ENCODE results near the gene ST6GAL1. TPM values are rescaled to one million over a fixed set of nuclear protein-coding genes. Genes with fewer than 3 reads are reported as not detected.
A peak's percentile ranks its signal among the peaks of the same experiment; 100 is the strongest.

Gene ST6GAL1
- total and polyA plus RNA-seq, 2 experiments from 2014 or later = 64.3 to 123 TPM

DNA sequence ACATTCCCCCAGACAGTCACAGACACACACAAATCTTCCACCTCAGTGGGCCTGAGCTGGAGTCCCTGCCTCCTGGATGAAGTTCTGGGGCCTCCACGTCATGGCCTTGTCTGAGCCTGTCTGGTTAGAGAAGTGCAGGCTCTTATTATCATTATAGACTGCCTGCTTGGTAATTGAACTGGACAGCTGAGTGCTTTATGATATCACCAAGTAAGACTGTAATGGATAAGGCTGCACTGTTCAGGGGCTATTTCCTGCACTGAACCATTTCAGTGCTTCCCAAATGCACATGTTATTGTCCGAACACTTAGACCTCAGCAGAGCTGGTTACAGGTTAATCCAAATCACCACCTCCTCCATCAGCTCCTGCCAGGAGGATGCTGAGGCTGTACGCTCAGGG is 8.7 kb upstream of the ST6GAL1 start:
- Histone ChIP-seq H3K9me3 (ENCODE audit: low read depth) (no peaks in the 10 kb centered on the region), H3K27ac (peak overlapping the region; percentile 12), H3K27me3 (no peaks in the 10 kb centered on the region), H3K36me3 (no peaks in the 10 kb centered on the region), H3K4me3 (no peak overlapping the region), H3K4me1 (ENCODE audit: low read depth) (peaks cover 20% of the 10 kb centered on the region)
- DNase-seq (ENCODE audit: low read depth in 1 of 2, low spot score in 1 of 2) = peak in 1 of 2 donors; percentile 34
- TF ChIP-seq, protein P1, sequence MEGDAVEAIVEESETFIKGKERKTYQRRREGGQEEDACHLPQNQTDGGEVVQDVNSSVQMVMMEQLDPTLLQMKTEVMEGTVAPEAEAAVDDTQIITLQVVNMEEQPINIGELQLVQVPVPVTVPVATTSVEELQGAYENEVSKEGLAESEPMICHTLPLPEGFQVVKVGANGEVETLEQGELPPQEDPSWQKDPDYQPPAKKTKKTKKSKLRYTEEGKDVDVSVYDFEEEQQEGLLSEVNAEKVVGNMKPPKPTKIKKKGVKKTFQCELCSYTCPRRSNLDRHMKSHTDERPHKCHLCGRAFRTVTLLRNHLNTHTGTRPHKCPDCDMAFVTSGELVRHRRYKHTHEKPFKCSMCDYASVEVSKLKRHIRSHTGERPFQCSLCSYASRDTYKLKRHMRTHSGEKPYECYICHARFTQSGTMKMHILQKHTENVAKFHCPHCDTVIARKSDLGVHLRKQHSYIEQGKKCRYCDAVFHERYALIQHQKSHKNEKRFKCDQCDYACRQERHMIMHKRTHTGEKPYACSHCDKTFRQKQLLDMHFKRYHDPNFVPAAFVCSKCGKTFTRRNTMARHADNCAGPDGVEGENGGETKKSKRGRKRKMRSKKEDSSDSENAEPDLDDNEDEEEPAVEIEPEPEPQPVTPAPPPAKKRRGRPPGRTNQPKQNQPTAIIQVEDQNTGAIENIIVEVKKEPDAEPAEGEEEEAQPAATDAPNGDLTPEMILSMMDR (IDR thresholded peaks at IDR 0.05; ENCODE audit: low read depth, low read length) = no peak

DNA sequence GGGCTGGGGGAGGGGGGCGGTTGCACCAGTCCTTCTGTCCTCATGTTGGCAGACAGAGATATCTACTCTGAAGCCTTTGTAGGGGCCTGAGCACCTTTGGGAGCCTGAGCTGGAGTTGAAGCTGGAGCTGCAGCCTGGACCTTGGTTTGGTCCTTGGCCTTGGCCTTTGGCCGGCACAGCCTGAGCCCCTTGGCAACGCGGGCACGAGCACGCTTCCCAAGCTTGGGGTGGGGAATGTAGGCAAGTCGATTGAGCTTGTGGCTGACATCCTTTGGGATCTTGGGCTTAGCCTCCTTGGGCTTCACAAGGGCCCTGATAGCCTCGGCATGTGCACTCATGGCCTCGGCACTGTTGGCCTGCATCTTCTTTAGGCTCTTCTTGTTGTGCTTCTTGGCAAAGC is 8.1 kb upstream of the ST6GAL1 start:
- TF ChIP-seq, protein P1 (IDR thresholded peaks at IDR 0.05; ENCODE audit: low read depth, low read length) = no peak
- Histone ChIP-seq H3K27me3 (no peaks in the 10 kb centered on the region), H3K36me3 (no peaks in the 10 kb centered on the region), H3K4me1 (ENCODE audit: low read depth) (peaks cover 20% of the 10 kb centered on the region), H3K27ac (no peak overlapping the region), H3K4me3 (no peak overlapping the region), H3K9me3 (ENCODE audit: low read depth) (no peaks in the 10 kb centered on the region)
- DNase-seq (ENCODE audit: low read depth in 1 of 2, low spot score in 1 of 2) = no peak

DNA sequence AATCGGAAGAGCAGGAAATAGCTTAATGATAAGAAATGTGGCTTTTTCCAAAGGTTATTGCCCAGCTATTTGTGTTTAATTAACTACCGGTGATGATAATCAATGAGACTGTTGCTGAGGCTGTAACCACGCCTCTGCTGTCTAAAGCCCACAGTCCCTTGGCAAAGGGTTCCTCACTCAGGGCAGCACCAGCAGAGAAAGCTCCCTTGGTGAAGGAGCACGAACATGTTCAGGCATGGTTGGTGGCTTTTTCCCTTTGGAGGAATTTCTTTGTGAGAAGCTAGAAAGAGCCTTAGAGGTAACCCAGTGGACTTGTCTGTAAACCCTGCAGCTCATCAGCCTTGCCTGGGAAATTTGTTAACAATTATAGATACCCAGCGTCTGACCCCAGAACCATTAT is 7.5 kb upstream of the ST6GAL1 start:
- H3K9me3 ChIP-seq (ENCODE audit: low read depth) = no peaks in the 10 kb centered on the region

DNA sequence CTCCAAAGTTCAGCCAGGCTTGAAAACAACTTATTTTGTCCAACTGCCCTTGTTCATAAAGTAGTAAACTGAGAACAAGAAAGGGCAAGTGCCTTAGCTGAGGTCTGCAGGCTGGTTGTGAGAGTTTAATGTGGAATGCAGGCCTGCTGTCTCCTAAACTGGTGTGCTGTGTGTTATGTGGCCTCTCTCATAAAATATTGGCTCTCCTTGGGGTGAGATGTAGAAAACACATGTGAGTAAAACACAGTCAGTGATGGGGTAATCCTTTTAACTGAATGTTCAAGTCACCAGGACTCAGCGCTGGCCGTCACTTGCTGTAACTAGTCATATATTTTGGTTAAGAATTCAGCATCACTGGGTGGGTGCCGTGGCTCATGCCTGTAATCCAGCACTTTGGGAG is 7.1 kb upstream of the ST6GAL1 start:
- DNase-seq (ENCODE audit: low read depth in 1 of 2, low spot score in 1 of 2) = no peak
- H3K27me3 ChIP-seq = no peaks in the 10 kb centered on the region
- no peak overlapping the region for H3K4me3 ChIP-seq
- TF ChIP-seq, protein P1 (IDR thresholded peaks at IDR 0.05; ENCODE audit: low read depth, low read length) = no peak
- H3K9me3 ChIP-seq (ENCODE audit: low read depth) = no peaks in the 10 kb centered on the region
- no peak overlapping the region for H3K27ac ChIP-seq
- H3K4me1 ChIP-seq (ENCODE audit: low read depth) = peaks cover 20% of the 10 kb centered on the region
- no peaks in the 10 kb centered on the region for H3K36me3 ChIP-seq

More for the DNA sequence above, 7.5 kb upstream of the ST6GAL1 start:
- no peak overlapping the region for H3K4me3 ChIP-seq
- no peak overlapping the region for H3K27ac ChIP-seq
- no peaks in the 10 kb centered on the region for H3K36me3 ChIP-seq
- no peak for DNase-seq (ENCODE audit: low read depth in 1 of 2, low spot score in 1 of 2)
- H3K4me1 ChIP-seq (ENCODE audit: low read depth) = peaks cover 20% of the 10 kb centered on the region
- H3K27me3 ChIP-seq = no peaks in the 10 kb centered on the region
- TF ChIP-seq, protein P1 (IDR thresholded peaks at IDR 0.05; ENCODE audit: low read depth, low read length) = no peak

DNA sequence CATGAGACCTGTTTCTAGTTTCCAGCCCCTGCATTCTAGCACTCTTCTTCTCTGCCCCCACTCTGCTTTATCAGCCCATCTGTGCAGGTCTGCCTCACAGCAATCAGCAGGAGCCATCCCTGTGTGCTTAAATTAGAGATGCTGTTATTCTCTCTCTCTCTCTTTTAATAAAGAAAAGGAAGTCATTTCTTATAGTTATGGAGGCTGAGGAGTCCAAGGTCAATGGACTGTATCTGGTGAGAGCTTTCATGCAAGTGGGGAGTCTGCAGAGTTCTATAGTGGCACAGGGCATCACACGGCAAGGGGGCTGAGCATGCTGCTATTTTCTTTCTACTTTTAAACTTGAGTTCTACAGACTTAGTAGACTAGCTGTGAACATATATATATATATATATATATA is 4.5 kb upstream of the ST6GAL1 start:
- Histone ChIP-seq H3K4me3 (no peak overlapping the region), H3K27ac (no peak overlapping the region), H3K36me3 (no peaks in the 10 kb centered on the region), H3K27me3 (no peaks in the 10 kb centered on the region), H3K9me3 (ENCODE audit: low read depth) (no peaks in the 10 kb centered on the region), H3K4me1 (ENCODE audit: low read depth) (peaks cover 15% of the 10 kb centered on the region)
- TF ChIP-seq, protein P1 (IDR thresholded peaks at IDR 0.05; ENCODE audit: low read depth, low read length) = no peak
- DNase-seq (ENCODE audit: low read depth in 1 of 2, low spot score in 1 of 2) = no peak

DNA sequence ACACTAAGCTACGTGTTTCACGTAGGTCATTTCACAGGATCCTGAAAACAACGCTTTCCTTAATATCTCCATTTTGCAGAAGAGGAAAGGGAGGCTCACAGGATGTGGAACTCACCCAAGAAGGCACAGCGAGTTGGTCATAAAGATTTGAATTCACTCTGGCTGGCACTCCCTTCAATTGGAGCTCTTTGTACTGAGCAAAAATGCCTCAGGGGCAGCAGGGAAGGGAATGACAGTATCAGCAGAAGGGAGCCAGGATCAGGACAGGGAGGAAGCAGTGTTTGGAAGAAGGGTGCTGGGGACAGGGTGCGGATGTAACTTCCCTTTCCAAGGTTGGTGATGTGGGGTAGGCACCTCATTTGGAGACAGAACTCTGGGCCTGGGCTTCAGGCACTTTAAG is 1.1 kb upstream of the ST6GAL1 start:
- no peak for DNase-seq (ENCODE audit: low read depth in 1 of 2, low spot score in 1 of 2)
- H3K36me3 ChIP-seq = no peaks in the 10 kb centered on the region
- TF ChIP-seq, protein P1 (IDR thresholded peaks at IDR 0.05; ENCODE audit: low read depth, low read length) = no peak
- no peak overlapping the region for H3K4me3 ChIP-seq
- no peak overlapping the region for H3K27ac ChIP-seq
- peaks cover 7% of the 10 kb centered on the region for H3K4me1 ChIP-seq (ENCODE audit: low read depth)
- no peaks in the 10 kb centered on the region for H3K9me3 ChIP-seq (ENCODE audit: low read depth)
- no peaks in the 10 kb centered on the region for H3K27me3 ChIP-seq
